BLaER1 (cell line): ENCODE data around the gene RRH.
"Not testable (repeated sequence)": the region's sequence is repeated elsewhere in the genome, so short reads cannot be mapped to it uniquely, and the experiment has no call there.

Experiments used
- H3K27ac ChIP-seq: shearing (Covaris generic); formaldehyde crosslinking; 2 replicates; pipeline ENCODE4 v1.8.1; 2022
- H3K27me3 ChIP-seq: shearing (Covaris generic); formaldehyde crosslinking; 2 replicates; pipeline ENCODE4 v1.8.1; 2022
- H3K36me3 ChIP-seq: shearing (Covaris generic); formaldehyde crosslinking; 2 replicates; pipeline ENCODE4 v1.8.1; 2022
- H3K4me1 ChIP-seq: shearing (Covaris generic); formaldehyde crosslinking; 2 replicates; pipeline ENCODE4 v1.8.1; 2022
- H3K4me2 ChIP-seq: shearing (Covaris generic); formaldehyde crosslinking; 2 replicates; pipeline ENCODE4 v1.8.1; 2022
- H3K4me3 ChIP-seq: shearing (Covaris generic); formaldehyde crosslinking; 2 replicates; pipeline ENCODE4 v1.8.1; 2022
- H3K9ac ChIP-seq: shearing (Covaris generic); formaldehyde crosslinking; 2 replicates; pipeline ENCODE4 v1.8.1; 2022
- H3K9me3 ChIP-seq: shearing (Covaris generic); formaldehyde crosslinking; 2 replicates; pipeline ENCODE4 v1.8.1; 2022
- H4K20me1 ChIP-seq: shearing (Covaris generic); formaldehyde crosslinking; 2 replicates; pipeline ENCODE4 v1.8.1; 2022
- Cebpa-rat ChIP-seq: shearing (Covaris generic); IDR thresholded peaks from 2 replicates; pipeline ENCODE4 v1.8.1; 2022

Gene RRH

DNA sequence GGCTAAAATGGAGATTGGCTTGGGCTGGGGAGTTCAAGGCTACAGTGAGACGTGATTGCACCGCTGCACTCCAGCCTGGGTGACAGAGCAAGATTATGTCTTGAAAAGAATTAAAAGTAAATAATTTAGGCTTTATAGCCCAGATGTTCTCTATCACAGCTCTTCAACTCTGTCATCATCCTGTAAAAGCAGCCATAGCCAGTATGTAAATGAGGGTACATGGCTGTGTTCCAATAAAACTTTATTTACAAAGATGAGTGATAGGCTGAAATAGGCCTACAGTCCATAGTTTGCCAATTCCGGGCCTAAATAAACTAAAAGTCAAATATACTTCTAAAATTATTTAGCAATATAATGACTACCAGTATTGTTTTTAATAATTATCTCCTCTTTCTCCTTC is 9.2 kb downstream of the RRH start:
- H3K4me3 ChIP-seq: no peak overlapping the region
- TF ChIP-seq Cebpa-rat: no peak

DNA sequence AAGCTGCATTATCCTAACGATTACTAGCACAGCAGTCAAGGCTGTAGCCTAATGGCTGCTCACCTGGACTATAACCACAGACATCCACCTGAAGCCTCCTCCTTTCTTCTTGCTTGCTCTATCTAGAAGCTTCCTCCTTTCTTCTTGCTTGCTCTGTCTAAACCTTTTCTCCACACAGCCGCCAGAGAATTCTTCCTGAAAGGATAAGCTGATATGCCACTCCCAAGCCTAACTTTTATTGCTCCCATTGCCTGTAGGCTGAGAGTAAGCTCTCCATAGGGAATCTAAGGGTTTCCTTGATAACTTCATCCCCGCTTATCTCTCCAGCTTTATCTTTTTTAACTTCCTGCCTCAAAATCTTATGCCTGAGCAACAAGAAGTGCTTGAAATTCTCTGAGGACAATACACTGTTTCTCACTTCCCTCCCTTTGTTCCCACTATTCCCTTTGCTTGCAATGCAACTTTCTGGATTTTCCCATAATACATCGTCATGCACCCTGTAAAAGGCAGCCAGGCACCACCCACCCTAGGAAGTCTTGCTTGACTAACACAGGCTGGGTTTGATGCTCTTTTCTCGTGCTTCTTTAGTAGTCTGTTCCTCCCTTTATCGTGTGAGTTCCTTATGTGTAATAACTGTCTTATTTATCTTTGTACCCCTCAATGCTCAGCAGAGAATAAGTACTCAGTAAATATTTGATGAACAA is 18.8 kb downstream of the RRH start:
- H3K36me3 ChIP-seq: no peaks in the 10 kb centered on the region
- TF ChIP-seq Cebpa-rat: no peak
- no peaks in the 10 kb centered on the region for H3K9me3 ChIP-seq
- H4K20me1 ChIP-seq: no peaks in the 10 kb centered on the region
- no peak overlapping the region for H3K9ac ChIP-seq
- H3K4me1 ChIP-seq: no peaks in the 10 kb centered on the region
- H3K4me2 ChIP-seq: no peak overlapping the region
- H3K27ac ChIP-seq: no peak overlapping the region
- H3K4me3 ChIP-seq: no peak overlapping the region
- H3K27me3 ChIP-seq: no peaks in the 10 kb centered on the region

More for the DNA sequence above, 9.2 kb downstream of the RRH start:
- Histone ChIP-seq H3K9ac (no peak overlapping the region), H3K27me3 (no peaks in the 10 kb centered on the region), H3K9me3 (no peaks in the 10 kb centered on the region), H3K4me2 (no peak overlapping the region), H3K4me1 (no peaks in the 10 kb centered on the region), H3K36me3 (no peaks in the 10 kb centered on the region), H4K20me1 (no peaks in the 10 kb centered on the region), H3K27ac (no peak overlapping the region)

DNA sequence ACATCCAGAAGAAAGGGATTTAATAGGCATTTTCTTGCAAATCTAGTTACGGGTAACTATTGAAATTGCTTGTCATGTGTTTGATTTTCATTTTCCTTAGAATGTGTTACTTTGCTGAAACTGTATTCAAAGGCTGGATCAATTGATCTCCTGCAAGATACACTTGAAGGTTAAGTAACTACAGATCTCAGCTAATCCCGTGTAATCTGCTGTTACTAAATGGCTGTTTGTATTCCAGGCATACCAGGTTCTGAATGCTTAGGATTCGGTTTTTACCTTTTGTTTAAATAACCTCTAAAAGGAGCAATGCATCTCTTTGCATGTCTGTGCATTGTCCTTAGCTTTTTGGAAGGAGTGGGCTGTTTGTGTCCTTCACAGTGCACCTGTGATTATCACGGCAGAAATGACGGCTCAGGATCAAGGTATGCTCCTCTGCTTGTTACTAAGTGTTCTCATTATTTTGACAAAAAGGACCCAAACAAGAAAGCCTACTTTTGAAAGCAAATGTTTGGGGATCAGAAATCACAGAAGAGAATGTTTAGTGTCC is 20.2 kb downstream of the RRH start, which contains the start of gene LRIT3:
Gene LRIT3, plus strand, starts transcription at position 212 of the 547 bp plus-strand sequence. Its CDS starts 95 bp downstream, at position 307.
- Histone ChIP-seq H3K4me2 (no peak within 1 kb of the TSS), H3K4me1 (no peaks in the 10 kb centered on the region), H3K4me3 (no peak within 1 kb of the TSS), H3K9ac (no peak within 1 kb of the TSS), H3K36me3 (no peaks in the 10 kb centered on the region), H3K27ac (no peak within 1 kb of the TSS), H4K20me1 (no peaks in the 10 kb centered on the region), H3K9me3 (no peaks in the 10 kb centered on the region), H3K27me3 (no peaks in the 10 kb centered on the region)
- no peak for TF ChIP-seq Cebpa-rat

DNA sequence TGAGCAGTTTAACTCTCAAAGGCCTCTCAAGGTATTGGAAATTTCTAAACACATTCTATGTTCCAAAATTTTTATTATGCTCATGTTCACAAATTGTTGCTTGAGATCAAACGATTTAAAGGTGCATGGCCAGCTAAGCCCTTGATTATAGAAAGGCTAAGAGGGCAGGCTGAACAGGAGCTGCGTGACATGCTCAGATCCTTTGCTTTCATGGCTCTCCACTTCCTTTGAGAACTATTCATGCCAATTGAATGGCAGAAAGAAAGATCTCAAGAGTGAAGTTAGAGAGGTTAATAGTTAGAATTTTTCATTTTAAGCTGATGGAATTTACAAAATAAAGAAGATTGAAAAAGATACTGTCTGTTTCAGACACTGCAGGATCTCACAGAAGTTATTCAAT is 20.7 kb downstream of the RRH start:
- Histone ChIP-seq H3K4me3 (no peak overlapping the region), H3K4me1 (no peaks in the 10 kb centered on the region), H3K36me3 (no peaks in the 10 kb centered on the region), H3K9me3 (no peaks in the 10 kb centered on the region), H4K20me1 (no peaks in the 10 kb centered on the region), H3K9ac (no peak overlapping the region), H3K27ac (no peak overlapping the region), H3K4me2 (no peak overlapping the region), H3K27me3 (no peaks in the 10 kb centered on the region)
- TF ChIP-seq Cebpa-rat: no peak

DNA sequence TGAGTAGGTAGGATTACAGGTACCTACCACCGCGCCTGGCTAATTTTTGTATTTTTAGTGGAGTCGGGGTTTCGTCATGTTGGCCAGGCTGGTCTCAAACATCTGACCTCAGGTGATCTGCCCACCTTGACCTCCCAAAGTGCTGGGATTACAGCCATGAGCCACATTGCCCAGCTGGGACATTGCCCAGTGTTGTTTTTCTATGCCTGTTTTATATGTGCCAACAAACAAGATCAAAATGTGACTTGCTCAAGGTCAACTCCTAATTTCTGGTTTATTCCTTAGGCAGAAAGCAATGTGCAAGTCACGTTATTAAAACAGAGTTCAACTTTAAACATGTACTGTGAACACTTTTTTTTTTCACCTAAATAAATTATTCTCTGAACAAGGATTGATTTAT is 22.8 kb downstream of the RRH start:
- Histone ChIP-seq H3K36me3 (no peaks in the 10 kb centered on the region), H3K27ac (no peak overlapping the region), H4K20me1 (no peaks in the 10 kb centered on the region), H3K9me3 (no peaks in the 10 kb centered on the region), H3K4me1 (no peaks in the 10 kb centered on the region), H3K4me3 (no peak overlapping the region), H3K4me2 (no peak overlapping the region), H3K27me3 (no peaks in the 10 kb centered on the region), H3K9ac (no peak overlapping the region)
- TF ChIP-seq Cebpa-rat: no peak

DNA sequence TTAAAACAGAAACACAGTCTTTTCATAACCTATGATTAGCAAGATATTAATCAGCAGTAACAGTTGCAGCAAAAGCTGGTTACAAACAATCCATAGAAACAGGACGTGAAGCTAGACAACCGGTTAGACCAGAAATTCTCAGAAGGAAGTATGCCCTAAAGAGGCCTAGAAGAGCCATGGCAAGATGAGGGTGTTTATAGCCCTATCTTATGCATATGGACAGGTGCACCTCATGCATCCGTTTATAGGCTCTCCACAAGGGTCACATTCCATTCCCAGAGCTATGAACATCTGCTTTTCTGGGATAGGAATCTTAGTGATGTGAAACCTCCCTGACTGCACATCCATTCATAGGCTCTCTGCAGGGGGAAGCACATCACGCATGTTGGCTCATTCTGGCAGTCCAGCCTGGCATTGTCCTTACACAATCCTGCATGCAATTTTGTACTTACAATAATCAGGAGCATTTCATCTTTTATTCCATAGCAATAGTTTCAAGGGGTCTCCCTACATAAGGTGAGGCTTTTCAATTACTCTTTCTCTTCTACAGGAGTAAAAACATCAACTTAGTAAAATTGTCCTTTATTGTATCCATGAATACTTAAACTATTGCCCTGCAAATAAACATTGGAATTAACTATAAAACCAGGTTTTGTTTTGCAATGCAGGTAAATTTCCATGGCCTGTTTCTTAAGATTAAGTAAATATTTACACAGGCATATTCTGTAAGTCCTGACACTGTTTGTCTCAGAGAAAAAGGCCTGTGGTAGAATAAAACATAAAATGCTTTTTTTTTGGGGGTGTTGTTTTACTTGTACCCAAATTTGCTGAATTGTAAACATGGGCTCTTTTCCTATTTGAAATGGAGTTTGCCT is 31.9 kb downstream of the RRH start:
- H3K4me2 ChIP-seq, H3K27ac ChIP-seq, H4K20me1 ChIP-seq, H3K4me1 ChIP-seq, H3K9ac ChIP-seq, H3K4me3 ChIP-seq, H3K27me3 ChIP-seq: not testable (repeated sequence)
- peaks cover 40% of the 10 kb centered on the region for H3K9me3 ChIP-seq
- 0 out of 2 replicates have a peak, but pooled peaks cover 11% of the 10 kb centered on the region for H3K36me3 ChIP-seq

DNA sequence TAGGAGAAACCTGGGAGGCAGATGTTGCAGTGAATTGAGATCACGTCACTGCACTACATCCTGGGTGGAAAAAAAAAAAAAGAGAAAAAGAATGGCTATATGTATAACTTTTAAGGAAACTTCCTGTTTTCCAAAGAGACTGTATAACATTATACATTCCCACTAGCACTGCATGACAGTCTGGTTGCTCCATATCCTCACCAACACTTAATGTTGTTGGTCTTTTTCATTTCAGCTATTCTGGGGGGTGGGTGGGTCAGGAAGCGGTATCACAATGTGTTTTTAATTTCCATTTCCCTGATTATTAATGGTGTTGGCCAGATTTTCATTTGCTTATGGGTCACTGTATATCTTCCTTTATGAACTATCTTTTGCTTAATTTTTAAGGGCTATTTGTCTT is 33.5 kb downstream of the RRH start:
- Histone ChIP-seq H3K4me2 (no peak overlapping the region), H3K9me3 (peaks cover 40% of the 10 kb centered on the region), H3K9ac (no peak overlapping the region), H4K20me1 (no peaks in the 10 kb centered on the region), H3K36me3 (0 out of 2 replicates have a peak, but pooled peaks cover 11% of the 10 kb centered on the region), H3K27me3 (no peaks in the 10 kb centered on the region), H3K4me3 (no peak overlapping the region), H3K27ac (no peak overlapping the region), H3K4me1 (no peaks in the 10 kb centered on the region)
- no peak for TF ChIP-seq Cebpa-rat

DNA sequence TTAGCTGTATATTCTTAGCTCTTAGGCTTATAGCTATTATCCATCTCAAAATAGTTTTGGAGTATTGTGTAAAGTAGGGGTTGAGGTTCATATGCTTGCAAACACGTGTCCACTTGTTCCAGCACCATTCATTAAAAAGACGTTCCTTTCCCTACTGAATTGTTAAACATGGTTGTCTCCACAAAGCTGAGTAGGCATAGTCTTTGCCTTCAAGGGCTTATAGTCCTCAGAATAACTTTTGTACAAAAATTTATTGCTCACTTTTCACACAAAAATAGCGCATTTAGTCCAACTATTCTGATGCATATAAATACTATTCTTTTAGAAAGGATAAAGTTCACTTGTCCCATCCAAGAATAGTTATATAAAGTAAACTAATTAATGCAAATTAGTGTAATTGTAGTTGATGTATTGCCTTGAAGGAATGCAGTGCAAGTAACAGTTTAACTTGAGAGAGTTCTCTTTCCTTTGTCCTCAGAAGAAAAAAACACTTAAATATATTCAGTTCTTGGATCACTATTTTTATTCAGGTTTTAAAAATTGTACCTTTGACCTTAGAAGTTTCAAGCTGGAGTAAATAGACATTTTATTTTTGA is 34.2 kb downstream of the RRH start:
- Histone ChIP-seq H3K27me3 (no peaks in the 10 kb centered on the region), H3K4me1 (no peaks in the 10 kb centered on the region), H3K27ac (no peak overlapping the region)

DNA sequence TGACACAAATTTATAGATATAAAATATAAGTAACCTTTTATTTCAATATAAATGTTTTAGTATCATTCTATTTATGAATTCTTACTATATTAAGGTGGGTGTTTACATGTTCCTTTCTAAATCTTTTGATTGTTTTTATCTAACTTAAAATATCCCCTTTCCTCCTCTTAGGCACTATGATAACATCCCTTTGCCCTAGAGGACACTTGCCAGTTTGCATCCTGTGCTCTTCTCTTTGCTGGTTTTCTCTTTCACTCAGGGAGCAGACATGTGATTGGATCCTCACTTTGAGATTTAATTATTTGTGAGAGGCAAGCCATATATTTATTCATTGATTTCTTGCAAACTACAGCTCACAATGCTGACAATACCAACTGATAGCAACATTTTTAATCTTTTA is 36.4 kb downstream of the RRH start:
- peaks cover 28% of the 10 kb centered on the region for H3K9me3 ChIP-seq
- H3K4me3 ChIP-seq: no peak overlapping the region
- H3K9ac ChIP-seq: no peak overlapping the region
- no peak overlapping the region for H3K4me2 ChIP-seq
- no peaks in the 10 kb centered on the region for H3K4me1 ChIP-seq
- H3K36me3 ChIP-seq: 0 out of 2 replicates have a peak, but pooled peaks cover 7% of the 10 kb centered on the region
- no peak for TF ChIP-seq Cebpa-rat
- H3K27ac ChIP-seq: no peak overlapping the region
- H3K27me3 ChIP-seq: no peaks in the 10 kb centered on the region
- H4K20me1 ChIP-seq: no peaks in the 10 kb centered on the region

More for the DNA sequence above, 34.2 kb downstream of the RRH start:
- no peak for TF ChIP-seq Cebpa-rat
- H3K36me3 ChIP-seq: 0 out of 2 replicates have a peak, but pooled peaks cover 11% of the 10 kb centered on the region
- H3K9ac ChIP-seq: no peak overlapping the region
- no peak overlapping the region for H3K4me2 ChIP-seq
- no peaks in the 10 kb centered on the region for H4K20me1 ChIP-seq
- H3K4me3 ChIP-seq: no peak overlapping the region
- H3K9me3 ChIP-seq: peaks cover 40% of the 10 kb centered on the region
